Measurements from ENCODE around the gene BIVM. TPM values are rescaled to one million over a fixed set of nuclear protein-coding genes. Genes with fewer than 3 reads are reported as not detected.

Gene BIVM
- total and polyA plus RNA-seq, 8 donors, result 8.2 to 14.1 (median 11.2) TPM

DNA sequence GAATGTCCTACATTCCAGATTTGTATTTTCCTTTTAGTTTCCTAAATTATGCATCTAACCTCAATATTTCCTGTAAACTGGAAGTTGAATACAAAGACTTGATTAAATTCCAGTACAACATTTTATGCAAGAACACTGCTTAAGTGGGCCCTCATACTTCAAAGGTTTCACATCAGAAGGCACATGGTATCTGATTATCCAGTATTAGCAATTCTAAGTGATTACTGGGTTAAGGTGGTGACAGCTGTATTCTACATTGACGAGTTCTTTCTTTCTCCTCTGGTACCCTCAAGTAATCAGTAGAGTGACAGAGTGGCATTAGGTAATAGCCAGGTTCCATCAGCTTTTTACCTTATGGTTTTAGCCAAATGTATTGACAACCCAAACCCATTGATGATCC lies 18.3 kb downstream of the BIVM start:
- no peak for ATAC-seq
- H3K27ac ChIP-seq, result peak overlapping the region in 1 of 4 donors; percentile 13
- no peaks in the 10 kb centered on the region for H3K27me3 ChIP-seq
- H3K9me3 ChIP-seq, result no peaks in the 10 kb centered on the region
- peaks cover 0 to 16% (median 0%) of the 10 kb centered on the region in 3 donors for H3K36me3 ChIP-seq
- WGBS, 2 donors, result 67 to 96% methylated on average over 1 of the region's 1 CpG
- TF ChIP-seq, protein P1, sequence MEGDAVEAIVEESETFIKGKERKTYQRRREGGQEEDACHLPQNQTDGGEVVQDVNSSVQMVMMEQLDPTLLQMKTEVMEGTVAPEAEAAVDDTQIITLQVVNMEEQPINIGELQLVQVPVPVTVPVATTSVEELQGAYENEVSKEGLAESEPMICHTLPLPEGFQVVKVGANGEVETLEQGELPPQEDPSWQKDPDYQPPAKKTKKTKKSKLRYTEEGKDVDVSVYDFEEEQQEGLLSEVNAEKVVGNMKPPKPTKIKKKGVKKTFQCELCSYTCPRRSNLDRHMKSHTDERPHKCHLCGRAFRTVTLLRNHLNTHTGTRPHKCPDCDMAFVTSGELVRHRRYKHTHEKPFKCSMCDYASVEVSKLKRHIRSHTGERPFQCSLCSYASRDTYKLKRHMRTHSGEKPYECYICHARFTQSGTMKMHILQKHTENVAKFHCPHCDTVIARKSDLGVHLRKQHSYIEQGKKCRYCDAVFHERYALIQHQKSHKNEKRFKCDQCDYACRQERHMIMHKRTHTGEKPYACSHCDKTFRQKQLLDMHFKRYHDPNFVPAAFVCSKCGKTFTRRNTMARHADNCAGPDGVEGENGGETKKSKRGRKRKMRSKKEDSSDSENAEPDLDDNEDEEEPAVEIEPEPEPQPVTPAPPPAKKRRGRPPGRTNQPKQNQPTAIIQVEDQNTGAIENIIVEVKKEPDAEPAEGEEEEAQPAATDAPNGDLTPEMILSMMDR (IDR thresholded peaks at IDR 0.05), result no peak
- DNase-seq, result no peak
- FAIRE-seq, result no peak
- intact Hi-C loops (cut with DNase I), result no loop called here
- no peak overlapping the region for H3K4me3 ChIP-seq
- H3K4me1 ChIP-seq, result peaks cover 0 to 6% (median 3%) of the 10 kb centered on the region in 3 donors

GRCh38 chr13:102817907-102818306 lies 19.0 kb downstream of the BIVM start:
- Histone ChIP-seq H3K4me1 (peaks cover 0 to 4% (median 3%) of the 10 kb centered on the region in 3 donors), H3K4me3 (no peak overlapping the region), H3K9me3 (no peaks in the 10 kb centered on the region), H3K36me3 (peaks cover 0 to 16% (median 0%) of the 10 kb centered on the region in 3 donors), H3K27me3 (no peaks in the 10 kb centered on the region), H3K27ac (no peak overlapping the region)
- no peak for FAIRE-seq
- TF ChIP-seq, protein P1 (IDR thresholded peaks at IDR 0.05), result no peak
- DNase-seq, result no peak
- ATAC-seq, result peak in 1 of 4 donors; percentile 29
- intact Hi-C loops (cut with DNase I), result no loop called here

GRCh38 chr13:102825400-102825799 lies 26.5 kb downstream of the BIVM start:
- WGBS, 2 donors, result 96% methylated on average over 4 of the region's 4 CpGs
- TF ChIP-seq, protein P1 (IDR thresholded peaks at IDR 0.05), result no peak
- Histone ChIP-seq H3K9me3 (no peaks in the 10 kb centered on the region), H3K27ac (no peak overlapping the region), H3K27me3 (no peaks in the 10 kb centered on the region), H3K4me3 (no peak overlapping the region), H3K4me1 (no peaks in the 10 kb centered on the region), H3K36me3 (peaks cover 0 to 36% (median 6%) of the 10 kb centered on the region in 3 donors)
- ATAC-seq, result no peak
- FAIRE-seq, result no peak
- DNase-seq, result no peak
- intact Hi-C loops (cut with DNase I), result no loop called here

DNA sequence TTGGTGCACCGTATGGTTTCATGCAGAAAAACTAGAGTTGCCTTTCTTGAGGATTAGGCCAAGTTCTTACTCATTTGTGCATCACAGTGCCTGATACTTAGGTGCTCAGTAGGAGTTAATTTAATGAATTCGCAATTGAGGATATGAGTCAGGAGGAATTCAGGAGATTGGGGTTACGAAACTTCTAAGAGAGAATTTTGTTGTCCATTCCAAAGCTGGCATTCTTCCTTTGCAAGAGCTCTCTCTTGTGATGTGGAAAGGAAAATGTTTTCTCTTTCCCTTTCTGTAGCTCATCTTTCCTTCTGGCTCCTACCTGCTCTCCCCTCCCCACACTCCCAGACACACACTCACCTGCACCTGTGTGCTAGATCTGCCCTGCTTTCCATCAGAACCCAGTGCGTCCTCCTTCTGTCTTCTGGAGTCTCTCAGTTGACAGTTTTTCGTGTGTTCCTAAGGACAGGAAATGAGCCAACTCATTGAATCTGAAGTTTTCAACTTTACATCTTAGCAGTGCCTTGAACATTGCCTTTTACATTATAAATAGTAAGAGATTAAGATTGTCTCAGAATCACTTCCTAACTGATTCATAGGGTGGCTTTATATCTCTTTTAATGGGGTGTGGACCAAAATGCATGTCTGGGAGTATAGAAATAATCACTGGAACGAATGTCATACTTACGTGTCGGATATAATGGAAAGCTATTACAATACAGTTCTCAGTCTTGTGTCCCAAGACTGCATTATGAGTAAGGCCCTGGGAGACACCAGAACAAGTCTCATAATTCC lies 27.2 kb downstream of the BIVM start:
- no peaks in the 10 kb centered on the region for H3K4me1 ChIP-seq
- 86 to 93% methylated on average over 8 of the region's 8 CpGs for WGBS, 2 donors
- no peak for FAIRE-seq
- no peak overlapping the region for H3K27ac ChIP-seq
- H3K9me3 ChIP-seq, result no peaks in the 10 kb centered on the region
- intact Hi-C loops (cut with DNase I), result no loop called here
- peaks cover 0 to 31% (median 6%) of the 10 kb centered on the region in 3 donors for H3K36me3 ChIP-seq
- H3K4me3 ChIP-seq, result no peak overlapping the region
- H3K27me3 ChIP-seq, result no peaks in the 10 kb centered on the region
- no peak for DNase-seq
- TF ChIP-seq, protein P1 (IDR thresholded peaks at IDR 0.05), result no peak
- ATAC-seq, result peak in 1 of 4 donors; percentile 30

- Histone ChIP-seq H3K36me3 (peaks cover 0 to 22% (median 6%) of the 10 kb centered on the region in 3 donors), H3K9me3 (no peaks in the 10 kb centered on the region), H3K4me1 (no peaks in the 10 kb centered on the region), H3K4me3 (no peak overlapping the region), H3K27me3 (no peaks in the 10 kb centered on the region), H3K27ac (no peak overlapping the region)
- WGBS, 2 donors, result 31 to 34% methylated on average over 4 of the region's 4 CpGs
- ATAC-seq, result peak in 2 of 4 donors; percentile 70 to 75
- TF ChIP-seq, protein P1 (IDR thresholded peaks at IDR 0.05), result no peak
- FAIRE-seq, result no peak
- peak in 2 of 6 donors; percentile 11 to 25 for DNase-seq
- intact Hi-C loops (cut with DNase I), result no loop called here
Measured at GRCh38 chr13:102830646-102831045, 31.7 kb downstream of the BIVM start.
